ENCODE measurements around the gene BCL11B.

Gene BCL11B

GRCh38 chr14:99286761-99287160 is 14.8 kb upstream of the BCL11B start:
- no peak for DNase-seq

- DNase-seq, result no peak
Observed at GRCh38 chr14:99284254-99285004, 12.4 kb upstream of the BCL11B start.

GRCh38 chr14:99282261-99283050 is 10.5 kb upstream of the BCL11B start:
- DNase-seq, result no peak

- DNase-seq, result no peak
Observed at GRCh38 chr14:99281396-99281795, 9.4 kb upstream of the BCL11B start.

- DNase-seq, result no peak
Observed at GRCh38 chr14:99280852-99281251, 8.9 kb upstream of the BCL11B start.

GRCh38 chr14:99280066-99280731 is 8.2 kb upstream of the BCL11B start:
- no peak for DNase-seq

GRCh38 chr14:99278836-99279235 is 6.8 kb upstream of the BCL11B start:
- DNase-seq, result no peak

- DNase-seq, result no peak
Observed at GRCh38 chr14:99277530-99277929, 5.5 kb upstream of the BCL11B start.

- DNase-seq, result no peak
Observed at GRCh38 chr14:99276482-99276881, 4.5 kb upstream of the BCL11B start.

GRCh38 chr14:99275222-99275584 is 3.2 kb upstream of the BCL11B start:
- DNase-seq, result no peak

- peak; percentile 58 for DNase-seq
Observed at GRCh38 chr14:99274346-99275221, 2.6 kb upstream of the BCL11B start.

GRCh38 chr14:99273766-99274345 is 1.9 kb upstream of the BCL11B start:
- DNase-seq, result no peak

GRCh38 chr14:99272899-99273765 is 1.1 kb upstream of the BCL11B start:
- DNase-seq, result no peak

- DNase-seq, result no peak
Observed at GRCh38 chr14:99272632-99272898, 568 bp upstream of the BCL11B start.

- DNase-seq, result no peak
Observed at GRCh38 chr14:99271221-99271941, 616 bp downstream of the BCL11B start.

- peak; percentile 40 for DNase-seq
Observed at GRCh38 chr14:99270458-99271220, 1.4 kb downstream of the BCL11B start.

GRCh38 chr14:99268810-99269707 is 2.9 kb downstream of the BCL11B start:
- DNase-seq, result no peak

GRCh38 chr14:99267837-99268781 is 3.9 kb downstream of the BCL11B start:
- no peak for DNase-seq
